Activated CD4-positive, alpha-beta T cell treated with anti-CD3 and anti-CD28 coated beads for 4 hours (primary cell): ENCODE measurements around the gene MPI.
"Not testable (repeated sequence)": the region's sequence is repeated elsewhere in the genome, so short reads cannot be mapped to it uniquely, and the experiment has no call there.

Source experiments
- DNase-seq, 2 donors: peaks; one replicate each; pipeline ENCODE4 v3.0.0-alpha.2; 2020

MPI gene

DNA sequence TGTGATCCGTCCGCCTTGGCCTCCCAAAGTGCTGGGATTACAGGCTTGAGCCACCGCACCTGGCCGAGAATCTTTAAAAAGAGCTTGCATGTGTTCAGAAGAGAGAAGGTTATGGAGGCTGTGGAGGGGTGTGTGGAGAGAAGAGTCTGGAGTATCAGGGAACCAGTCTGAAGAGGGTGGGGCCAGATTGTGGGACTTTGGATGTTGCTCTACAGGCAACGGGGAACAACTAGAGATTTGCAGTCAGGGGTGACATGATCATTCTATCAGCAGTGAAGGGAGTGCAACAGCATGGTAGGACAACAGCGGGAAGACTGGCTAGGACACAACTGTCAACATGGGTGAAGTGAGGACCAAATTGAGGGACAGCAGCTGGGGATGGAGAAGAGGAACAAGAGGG is 25.5 kb upstream of the MPI start:
- no peak for DNase-seq

DNA sequence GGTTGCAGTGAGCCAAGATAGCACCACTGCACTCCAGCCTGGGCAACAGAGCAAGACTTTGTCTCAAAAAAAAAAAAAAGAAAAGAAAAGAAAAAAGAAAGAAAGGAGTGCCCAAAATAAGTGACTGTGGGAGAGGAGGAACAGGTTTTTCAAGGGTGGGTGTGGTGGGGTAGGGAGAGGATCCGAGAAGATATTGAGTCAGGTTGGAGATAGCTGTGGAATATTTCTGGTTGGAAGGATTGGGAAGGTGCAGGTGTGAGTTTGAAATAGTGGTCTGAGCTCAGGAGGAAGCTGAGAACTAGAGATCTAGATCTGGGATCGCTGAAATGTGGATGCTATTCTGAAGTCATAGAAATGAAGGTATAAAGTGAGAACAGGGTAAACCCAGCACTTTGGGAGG is 24.5 kb upstream of the MPI start:
- DNase-seq = no peak

DNA sequence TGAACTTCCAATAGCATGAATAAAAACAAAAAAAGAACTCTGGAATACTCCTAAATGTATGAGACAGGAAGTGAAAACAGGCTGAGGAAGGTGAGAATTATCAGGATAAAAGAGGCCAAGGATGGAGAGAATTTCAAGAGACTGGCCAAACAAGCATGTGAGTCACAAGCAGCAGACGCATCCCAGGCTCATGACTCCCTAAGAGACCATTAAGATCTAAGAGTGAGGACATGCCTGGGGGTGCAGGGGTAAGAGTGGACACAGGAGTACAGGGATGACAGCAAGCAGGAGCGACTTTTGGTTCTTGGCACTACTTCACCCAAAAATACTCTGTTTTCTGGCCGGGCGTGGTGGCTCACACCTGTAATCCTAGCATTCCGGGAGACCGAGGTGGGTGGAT is 23.8 kb upstream of the MPI start:
- DNase-seq = no peak

DNA sequence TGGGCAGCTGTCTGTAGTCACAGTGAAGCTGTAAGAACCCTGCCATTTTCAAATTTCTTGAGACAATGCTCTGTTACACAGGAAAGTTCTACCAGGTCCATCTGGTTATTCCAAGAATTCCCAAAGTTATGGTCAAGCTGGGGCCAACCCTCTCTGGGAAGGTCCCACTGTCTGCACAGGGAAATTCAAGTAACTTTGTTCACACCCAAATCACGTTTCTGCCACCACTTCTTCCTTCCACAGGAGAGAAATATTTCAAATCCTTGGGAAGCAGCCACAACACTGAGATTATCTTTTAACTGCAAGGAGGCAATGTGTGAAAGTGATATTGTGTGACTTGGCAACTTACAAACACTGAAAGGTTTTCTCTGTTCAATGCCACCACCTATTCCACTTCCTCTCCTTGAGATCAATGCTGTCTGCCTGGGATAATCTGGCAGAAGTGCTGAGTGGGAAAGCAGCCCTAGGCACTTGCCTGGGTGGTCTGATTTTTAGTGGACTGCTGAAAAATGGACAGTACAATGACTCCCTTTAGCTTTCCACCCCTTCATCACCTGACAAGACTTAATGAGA is 22.3 kb upstream of the MPI start:
- DNase-seq = no peak

DNA sequence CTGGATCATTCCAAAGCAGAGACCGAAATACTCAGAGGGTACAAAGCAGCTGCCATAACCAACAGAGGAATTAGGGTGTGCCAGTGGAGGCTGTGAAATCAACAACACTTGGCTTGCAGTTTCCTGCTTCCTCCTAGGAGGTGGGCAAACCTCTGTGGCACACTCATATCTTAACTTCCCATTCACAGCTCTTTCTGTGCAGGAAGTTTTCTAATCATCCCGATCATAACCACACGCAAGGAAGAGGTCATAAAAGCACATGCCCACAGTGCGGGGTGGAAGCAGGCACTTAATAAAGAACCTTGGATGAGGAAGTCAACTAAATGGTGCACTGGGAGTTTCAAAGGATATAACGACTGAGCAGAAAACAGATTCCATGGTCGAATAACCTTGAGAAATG is 21.8 kb upstream of the MPI start:
- no peak for DNase-seq

DNA sequence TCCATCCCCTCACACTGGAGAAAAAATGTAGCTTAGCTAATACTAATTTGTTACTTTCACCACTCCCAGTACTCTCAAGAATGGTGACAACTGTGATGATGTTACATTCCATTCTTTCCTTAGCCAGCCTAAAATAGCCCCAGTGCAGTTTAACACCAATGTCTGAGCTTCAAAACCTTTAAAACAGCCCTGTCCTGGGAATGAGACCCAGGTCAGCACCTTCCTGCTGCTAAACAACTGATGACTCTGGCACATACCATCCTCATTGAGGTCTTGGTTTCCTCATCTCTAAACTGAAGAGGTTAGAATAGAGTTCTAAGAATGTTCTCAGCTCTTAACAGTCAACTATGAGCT is 20.5 kb upstream of the MPI start:
- DNase-seq = no peak

DNA sequence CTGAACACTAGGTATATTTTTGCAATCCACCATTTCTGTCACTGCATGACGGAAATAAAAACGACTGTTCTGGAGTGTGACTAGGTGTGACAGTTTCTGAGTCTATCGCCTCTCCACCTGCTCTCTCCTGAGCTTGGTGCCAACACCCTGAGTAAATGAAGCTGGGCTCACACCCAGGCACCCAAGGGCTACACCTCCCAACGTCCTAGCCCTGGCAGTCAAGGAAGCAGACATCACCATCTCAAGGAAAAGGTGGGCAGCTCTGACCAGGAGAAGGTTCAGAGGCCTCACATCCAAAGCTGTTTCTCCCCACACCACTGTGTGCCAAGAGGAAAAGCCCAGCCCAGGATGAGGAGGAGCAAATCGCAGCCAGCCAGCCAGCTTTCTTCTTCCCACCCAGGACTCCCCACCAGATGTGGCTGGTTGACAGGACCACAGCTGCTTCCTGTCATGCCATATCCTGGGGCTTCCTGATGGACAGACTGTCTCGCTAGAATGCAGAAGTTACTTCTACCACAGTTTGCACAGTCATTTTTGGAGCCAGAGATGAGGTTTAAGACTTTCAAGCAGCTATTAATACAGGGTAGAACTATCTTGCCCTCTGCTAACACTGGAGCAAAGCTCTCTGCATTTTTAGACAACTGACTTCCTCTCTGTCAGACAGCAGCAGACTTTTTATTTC is 20.0 kb upstream of the MPI start:
- DNase-seq = no peak

DNA sequence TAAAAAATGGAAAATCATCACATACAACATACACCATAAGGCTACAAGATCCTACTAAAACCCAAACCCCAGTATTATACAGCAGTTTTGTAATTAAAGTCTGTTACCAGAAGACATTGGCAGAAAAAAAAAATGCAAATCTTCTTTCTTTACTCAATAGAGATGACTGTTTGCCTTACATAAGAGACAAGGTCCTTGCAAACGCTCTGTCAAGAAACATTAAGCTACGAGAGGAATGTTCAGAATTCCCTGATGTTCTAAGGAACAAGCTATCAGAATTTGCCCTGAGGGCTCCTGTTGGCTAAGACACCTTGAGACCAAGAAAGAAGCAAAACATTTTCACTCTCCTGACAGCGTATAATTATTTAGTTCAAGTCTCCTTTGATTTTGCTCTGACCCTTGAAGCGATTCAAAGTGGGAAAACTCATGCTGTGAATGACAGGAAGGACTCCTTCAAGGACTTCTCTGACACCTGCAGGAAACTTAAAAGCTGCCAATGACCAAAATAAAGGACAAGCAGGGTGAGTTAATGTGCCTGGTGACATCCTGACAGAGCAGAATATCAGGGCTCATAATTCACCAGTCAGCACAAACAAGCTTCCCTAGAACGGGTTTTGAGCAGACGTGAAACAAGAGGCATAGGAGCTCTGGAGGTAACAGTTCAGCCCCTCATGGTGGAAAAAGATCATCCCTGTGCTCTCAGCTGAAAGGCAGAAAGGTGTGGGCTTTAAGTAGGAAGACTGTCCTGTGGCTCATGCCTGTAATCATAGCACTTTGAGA is 19.2 kb upstream of the MPI start:
- no peak for DNase-seq

DNA sequence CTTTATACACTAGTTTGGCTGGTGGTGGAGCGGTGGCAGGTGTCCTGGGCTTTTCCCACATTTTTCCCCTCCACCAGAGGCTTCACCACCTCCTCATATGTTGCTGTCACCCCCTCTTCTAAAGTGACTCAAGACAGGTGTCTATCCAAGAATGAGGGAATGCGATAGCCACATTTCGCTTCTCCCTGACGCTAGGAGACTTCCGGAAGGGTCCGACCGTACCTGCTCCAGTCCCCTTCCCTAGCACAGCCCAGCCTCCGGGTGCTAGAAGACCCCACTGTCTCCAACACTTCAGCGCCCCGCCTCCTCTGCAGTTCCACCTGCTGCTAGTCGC is 17.2 kb upstream of the MPI start:
- no peak for DNase-seq

DNA sequence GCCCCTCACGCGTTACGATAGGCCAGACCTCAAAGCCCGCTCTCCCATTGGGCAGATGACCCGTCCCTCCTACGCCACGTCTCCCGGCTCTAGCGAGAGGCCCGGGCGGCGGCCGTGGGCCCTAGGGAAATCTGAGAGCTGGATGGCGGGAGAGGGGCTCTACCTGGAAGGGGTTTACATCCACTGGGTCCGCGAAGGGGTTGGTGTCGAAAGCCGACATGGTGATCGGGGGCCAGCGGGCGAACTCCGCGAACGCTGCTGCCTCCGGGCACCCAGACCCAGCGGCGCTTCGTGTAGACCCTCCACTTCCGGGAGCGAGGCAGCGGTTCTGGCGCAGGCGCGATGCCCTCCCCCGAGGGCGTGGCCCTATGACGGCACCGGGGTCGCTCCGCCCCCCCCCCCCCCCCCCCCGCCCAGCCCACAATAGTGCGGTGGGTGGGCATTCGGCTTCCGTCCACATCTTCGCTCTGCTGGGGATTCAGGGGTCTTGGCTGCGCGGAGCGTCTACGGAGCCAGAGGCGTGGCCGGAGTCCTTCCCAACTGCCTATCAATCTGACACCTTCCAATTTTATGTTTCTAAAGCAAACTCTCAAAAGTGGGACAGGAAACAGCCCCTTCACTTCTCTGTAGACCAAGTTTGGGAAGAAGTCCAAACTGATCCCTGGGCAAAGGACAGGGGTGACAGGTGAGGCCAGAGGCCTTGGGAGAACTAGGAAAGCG is 16.6 kb upstream of the MPI start, which contains the start of gene SCAMP2:
TSS of gene SCAMP2 (minus strand) at position 330 of the 720 bp plus-strand sequence. CDS start at position 220, 110 bp downstream.
- DNase-seq = peak; percentile 84 to 90

DNA sequence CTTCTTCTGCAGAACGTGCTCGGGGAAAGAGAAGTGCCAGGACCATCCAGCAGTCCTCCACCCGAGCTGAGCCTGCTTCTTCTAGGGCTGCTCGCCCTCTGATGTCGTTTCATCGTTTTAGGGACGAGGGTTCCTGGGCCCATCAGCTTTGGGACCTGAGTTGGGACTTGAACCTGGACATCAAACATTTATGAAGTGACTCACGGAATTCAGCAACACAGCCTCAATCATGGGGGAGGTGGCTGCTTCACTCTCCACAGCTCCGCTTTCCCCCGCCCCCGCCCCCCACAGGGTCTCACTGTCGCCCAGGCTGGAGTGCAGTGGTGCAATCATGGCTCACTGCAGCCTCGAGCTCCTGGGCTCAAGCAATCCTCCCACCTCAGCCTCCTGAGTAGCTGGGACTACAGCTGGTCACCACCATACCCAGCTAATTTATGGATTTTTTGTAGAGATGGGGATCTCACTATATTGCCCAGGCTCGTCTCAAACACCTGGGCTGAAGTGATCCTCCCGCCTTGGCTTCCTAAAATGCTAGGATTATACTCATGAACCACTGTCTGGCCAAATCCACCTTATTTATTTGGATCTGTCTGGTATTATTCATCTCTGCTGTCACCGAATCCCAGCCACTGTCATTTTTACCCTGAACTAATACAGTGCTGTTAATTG is 16.0 kb upstream of the MPI start:
- DNase-seq = no peak

DNA sequence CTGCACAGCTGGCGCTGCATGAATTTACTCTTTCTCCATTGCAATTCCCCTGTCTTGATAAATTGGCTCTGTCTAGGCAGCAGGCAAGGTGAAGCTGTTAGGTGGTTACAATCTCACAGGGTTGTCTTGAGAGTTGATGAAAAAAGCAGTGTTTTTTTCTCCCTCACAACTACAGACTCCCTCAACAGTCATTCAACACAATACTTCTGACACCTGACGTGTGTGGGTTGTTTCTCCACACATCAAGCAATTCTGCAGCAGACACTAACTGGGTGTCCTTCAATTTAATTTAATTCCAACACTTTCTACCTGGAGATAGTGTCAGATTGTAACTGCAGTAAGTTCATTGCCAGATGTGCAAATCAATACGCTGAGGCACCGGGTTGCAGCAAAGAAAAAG is 11.6 kb upstream of the MPI start:
- no peak for DNase-seq

DNA sequence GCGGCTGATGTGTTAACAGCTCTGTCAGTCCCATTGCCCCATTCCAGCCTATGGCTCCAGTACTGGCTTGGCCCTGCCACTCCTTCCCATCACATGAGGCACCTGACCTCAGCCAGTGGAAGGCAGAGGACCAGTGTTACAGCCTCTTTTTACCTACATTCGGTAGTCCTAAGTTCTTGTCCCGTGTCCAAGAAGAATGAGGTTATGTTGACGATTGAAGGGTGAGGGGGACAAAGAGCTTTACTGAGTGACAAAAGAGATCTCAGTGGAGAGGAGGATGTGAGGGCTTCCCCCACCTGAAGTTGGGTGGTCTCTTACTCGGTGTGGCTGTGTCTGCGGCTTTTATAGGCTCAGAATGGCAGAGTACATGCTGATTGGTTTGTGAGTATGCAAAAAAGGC is 7.3 kb upstream of the MPI start:
- no peak for DNase-seq

DNA sequence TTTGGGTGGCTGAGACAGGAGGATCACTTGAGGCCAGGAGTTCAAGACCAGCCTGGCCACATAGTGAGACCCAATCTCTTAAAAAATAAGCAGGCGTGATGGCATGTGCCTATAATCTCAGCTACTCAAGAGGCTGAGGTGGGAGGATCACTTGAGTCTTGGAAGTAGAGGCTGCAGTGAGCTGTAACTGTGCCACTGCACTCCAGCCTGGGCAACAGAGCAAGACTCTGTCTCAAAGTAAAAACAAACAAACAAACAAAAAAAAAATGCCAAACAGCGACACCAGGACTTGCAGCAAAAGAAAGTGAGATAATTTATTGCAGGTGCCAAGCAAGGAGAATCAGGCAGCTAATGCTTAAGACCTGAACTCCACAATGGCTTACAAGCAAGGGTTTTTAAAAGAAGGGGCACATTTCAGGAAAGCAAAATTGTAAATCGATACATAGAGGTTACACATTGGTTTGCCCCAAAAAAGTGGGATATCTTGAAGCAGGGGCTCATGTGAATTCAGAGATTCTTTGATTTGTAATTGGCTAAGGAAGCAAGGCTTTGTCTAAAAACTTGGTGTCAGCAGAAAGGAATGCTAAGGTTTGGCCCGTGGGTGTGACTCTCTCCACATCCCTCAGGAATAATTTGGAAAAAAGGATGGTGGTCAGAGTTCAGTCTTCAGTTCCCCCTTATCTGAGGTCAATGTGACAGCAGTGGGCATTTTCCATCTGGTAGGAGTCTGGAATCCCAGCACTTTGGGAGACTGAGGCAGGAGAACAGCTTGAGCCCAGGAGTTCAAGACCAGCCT is 5.2 kb upstream of the MPI start:
- DNase-seq = no peak

DNA sequence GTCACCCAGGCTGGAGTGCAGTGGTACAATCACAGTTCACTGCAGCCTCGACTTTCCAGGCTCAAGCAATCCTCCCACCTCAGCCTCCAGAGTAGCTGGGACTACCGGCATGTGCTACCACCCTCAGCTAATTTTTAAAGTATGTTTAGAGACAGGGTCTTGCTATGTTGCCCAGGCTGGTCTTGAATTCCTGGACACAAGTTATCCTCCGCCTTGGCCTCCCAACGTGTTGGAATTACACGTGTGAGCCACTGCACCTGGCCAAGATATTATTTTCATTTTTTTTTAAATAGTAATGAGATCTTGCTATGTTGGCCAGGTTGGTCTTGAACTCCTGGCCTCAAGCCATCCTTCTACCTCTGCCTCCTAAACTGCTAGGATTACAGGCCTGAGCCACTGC is 4.4 kb upstream of the MPI start:
- no peak for DNase-seq

DNA sequence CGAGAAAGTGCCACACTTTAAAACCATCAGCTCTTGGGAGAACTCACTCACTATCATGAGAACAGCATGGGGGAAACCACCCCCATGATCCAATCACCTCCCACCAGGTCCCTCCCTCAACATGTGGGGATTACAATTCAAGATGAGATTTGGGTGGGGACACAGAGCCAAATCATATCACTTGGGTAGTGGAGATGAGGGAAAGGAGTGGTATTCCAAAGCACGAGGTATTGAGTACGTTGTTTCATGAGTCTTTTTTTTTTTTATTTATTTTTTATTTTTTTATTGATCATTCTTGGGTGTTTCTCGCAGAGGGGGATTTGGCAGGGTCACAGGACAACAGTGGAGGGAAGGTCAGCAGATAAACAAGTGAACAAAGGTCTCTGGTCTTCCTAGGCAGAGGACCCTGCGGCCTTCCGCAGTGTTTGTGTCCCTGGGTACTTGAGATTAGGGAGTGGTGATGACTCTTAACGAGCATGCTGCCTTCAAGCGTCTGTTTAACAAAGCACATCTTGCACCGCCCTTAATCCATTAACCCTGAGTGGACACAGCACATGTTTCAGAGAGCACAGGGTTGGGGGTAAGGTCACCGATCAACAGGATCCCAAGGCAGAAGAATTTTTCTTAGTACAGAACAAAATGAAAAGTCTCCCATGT is 2.2 kb upstream of the MPI start:
- not testable (repeated sequence) for DNase-seq

DNA sequence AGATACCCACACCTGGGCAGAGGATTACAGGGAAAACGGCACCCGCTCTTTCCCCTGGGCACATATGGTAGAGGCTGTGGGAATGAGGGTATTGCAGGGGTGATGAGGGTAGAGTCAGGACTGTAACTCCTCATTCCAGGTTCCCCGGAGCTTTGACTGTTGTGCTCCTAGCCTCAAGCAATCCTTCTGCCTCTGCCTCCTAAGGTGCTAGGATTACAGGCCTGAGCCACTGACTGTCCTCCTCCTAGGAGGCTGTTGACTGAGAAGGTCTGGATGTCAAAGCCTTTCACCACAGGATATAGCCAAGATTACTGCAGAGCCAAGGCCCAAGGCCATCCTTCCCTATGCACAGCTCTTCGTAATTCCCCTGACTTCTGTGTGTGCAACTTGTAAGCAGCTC is 1.1 kb upstream of the MPI start:
- DNase-seq = no peak

DNA sequence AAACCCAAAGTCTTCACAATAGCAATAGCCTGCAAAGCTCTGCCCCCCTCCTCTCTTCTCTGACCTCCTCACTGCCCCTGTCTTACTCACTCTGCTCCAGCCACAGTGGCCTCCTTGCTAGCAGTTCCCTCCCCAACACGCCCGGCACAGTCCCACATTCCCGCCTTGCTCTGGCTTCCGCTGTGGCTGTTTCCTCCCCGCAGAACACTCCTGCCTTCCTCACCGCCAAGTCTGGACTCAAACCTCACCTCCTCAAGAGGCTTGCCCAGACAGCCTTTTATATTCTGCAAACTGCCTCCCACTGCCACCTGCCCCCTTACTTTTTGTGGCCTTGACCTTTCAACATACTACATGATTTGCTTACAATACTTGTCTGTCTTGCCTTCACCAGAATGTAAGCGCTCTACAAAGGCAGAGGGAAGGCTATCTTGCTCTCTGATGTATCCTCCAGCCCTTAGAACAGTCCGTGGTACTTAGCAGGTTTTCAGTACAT is 406 bp upstream of the MPI start:
- DNase-seq = peak in 1 of 2 donors; percentile 15

DNA sequence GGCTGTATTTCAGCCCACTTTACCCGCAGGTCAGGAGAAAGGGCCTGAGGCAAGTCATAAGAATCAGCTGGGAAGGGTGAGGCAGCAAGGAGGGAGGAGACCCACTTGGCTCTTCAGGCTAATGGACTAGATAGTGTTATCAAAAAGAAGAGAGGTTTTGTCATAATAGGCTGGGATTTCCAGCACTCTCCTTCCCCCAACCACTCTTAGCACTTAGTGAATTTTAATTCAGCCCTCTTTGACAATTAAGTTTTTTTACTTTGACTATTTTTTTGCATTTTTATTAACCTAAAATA is 771 bp downstream of the MPI start:
- no peak for DNase-seq

DNA sequence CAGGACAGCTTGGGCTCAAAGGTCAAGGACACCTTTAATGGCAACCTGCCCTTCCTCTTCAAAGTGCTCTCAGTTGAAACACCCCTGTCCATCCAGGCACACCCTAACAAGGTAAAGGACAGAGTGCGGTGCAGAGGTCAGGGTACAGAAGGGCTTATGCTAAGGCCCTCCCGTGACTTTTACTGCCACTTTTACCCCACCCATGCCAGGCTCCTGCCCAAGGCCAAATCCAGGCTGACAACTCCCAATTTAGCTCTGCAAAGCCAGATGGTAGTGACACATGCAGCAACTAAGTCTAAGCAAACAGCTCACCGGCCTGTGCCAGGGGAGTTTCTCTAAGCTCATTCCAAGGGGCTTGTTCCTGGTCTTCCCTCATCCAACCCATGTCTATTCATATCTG is 1.6 kb downstream of the MPI start:
- no peak for DNase-seq

DNA sequence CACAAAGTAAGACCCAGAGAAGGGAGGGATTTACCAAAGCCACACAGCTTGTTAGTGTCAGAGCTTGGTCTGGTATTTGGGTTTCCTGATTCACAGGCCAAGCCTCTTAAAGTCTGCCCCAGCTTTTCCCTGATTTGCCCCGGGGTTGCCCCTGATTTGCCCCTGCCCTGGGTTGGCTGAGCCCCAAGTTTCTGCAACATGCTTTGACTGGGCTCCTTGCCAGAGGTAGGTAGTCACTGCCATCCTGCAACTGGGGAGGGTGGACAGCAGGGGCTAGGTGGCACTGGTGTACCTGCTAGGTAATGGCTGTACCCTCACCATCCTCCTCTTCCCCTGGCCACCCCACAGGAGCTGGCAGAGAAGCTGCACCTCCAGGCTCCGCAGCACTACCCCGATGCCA is 2.5 kb downstream of the MPI start:
- no peak for DNase-seq

DNA sequence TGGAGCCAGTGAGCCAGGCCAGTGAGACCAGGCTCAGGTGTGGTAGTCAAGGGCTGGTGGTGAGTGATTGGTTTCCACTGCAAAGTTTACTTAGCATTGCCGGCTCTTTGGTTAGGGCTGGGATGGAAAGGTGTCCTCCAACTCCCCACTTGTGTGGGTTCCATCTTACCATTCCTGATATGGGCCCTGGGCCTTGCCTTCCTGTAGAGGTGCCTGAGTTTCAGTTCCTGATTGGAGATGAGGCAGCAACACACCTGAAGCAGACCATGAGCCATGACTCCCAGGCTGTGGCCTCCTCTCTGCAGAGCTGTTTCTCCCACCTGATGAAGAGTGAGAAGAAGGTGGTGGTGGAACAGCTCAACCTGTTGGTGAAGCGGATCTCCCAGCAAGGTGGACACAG is 3.1 kb downstream of the MPI start:
- DNase-seq = no peak
